HCT116 (cell line): ENCODE data around the gene HSBP1. TPM values are rescaled to one million over a fixed set of nuclear protein-coding genes. Genes with fewer than 3 reads are reported as not detected.

Experiments
- ATAC-seq: fragments of 200-7000 bp; cut with Tn5 transposase; 2 replicates; pipeline ENCODE4 v1.9.1; 2020; ENCODE audit warnings: mild to moderate bottlenecking, moderate library complexity
- BruUV-seq: library from RNA; stranded (reverse); fragments of 400-500 nt; replicated peaks from 2 replicates; lab custom pipeline; 2021; lab: Mats Ljungman, UMichigan
- CTCF ChIA-PET: fragments of 300-600 bp; sonication (Branson Sonifier 250); formaldehyde crosslinking; loops from one replicate; lab custom pipeline; 2021; ENCODE audit warnings: antibody characterized with exemption; lab: Charles Lee
- POLR2A ChIA-PET: fragments of 300-600, 350-600 bp; sonication (Branson Sonifier 250); formaldehyde crosslinking; loops from one replicate; lab custom pipeline; 2021; ENCODE audit warnings: antibody characterized with exemption; lab: Charles Lee
- RAD21 ChIA-PET, 2 experiments: fragments of 300-600 bp; sonication (Branson Sonifier 250); formaldehyde crosslinking; loops; one replicate each; lab custom pipeline; 2023; ENCODE audit warnings: low total read pairs in 2 of 2; ENCODE audit not compliant: uncharacterized antibody in 2 of 2, unreplicated experiment in 2 of 2, low non-redundant PET in 1 of 2; lab: Charles Lee
- DNase-seq: peaks from one replicate; pipeline ENCODE4 v3.0.0-alpha.2; 2010; ENCODE audit warnings: low read depth, low spot score
- H2AFZ ChIP-seq: fragments of 200-600 bp; shearing (Covaris generic), sonication (generic); 2 replicates; pipeline ENCODE4 v1.6.1; 2017; ENCODE audit warnings: low read depth, mixed run types, mixed read lengths, antibody characterized with exemption, low read length; ENCODE audit not compliant: poor library complexity, severe bottlenecking
- H3K27ac ChIP-seq: 2 replicates; pipeline ENCODE4 v1.5.1; 2012; ENCODE audit warnings: low read depth, low read length
- H3K27me3 ChIP-seq: fragments of 200-600 bp; sonication (generic); 2 replicates; pipeline ENCODE4 v1.6.1; 2016; ENCODE audit warnings: mixed run types, low read length, mixed read lengths; ENCODE audit not compliant: insufficient read depth
- H3K36me3 ChIP-seq, 2 experiments: fragments of 200-500 bp in 1 of 2; fragments of 200-600 bp in 1 of 2; sonication (Bioruptor generic) in 1 of 2; sonication (generic) in 1 of 2; 2 replicates each; pipeline versions ENCODE4 v1.5.1 to v1.6.1; 2014 to 2016; ENCODE audit warnings: low read length in 2 of 2, inconsistent platforms in 1 of 2, mixed read lengths in 1 of 2, mixed run types in 1 of 2; ENCODE audit not compliant: insufficient read depth in 2 of 2, control insufficient read depth in 1 of 2
- H3K4me1 ChIP-seq, 2 experiments: fragments of 200-600 bp in 1 of 2; sonication (generic) in 1 of 2; 2 replicates each; pipeline versions ENCODE4 v1.5.1 to v1.6.1; 2012 to 2017; ENCODE audit warnings: low read length in 2 of 2, inconsistent platforms in 1 of 2, mild to moderate bottlenecking in 1 of 2, mixed read lengths in 1 of 2, mixed run types in 1 of 2, moderate library complexity in 1 of 2; ENCODE audit not compliant: insufficient read depth in 2 of 2, control insufficient read depth in 1 of 2
- H3K4me2 ChIP-seq: fragments of 200-600 bp; sonication (generic); 2 replicates; pipeline ENCODE4 v1.6.1; 2017; ENCODE audit warnings: mixed run types, low read length, mixed read lengths
- H3K4me3 ChIP-seq, 2 experiments: fragments of 200-600 bp in 1 of 2; sonication (generic) in 1 of 2; replicated peaks in 1 of 2; 2 replicates each; pipeline ENCODE4 v1.5.1; 2011 to 2016; ENCODE audit warnings: low read length in 2 of 2, control low read depth in 1 of 2, low read depth in 1 of 2, mild to moderate bottlenecking in 1 of 2, mixed read lengths in 1 of 2, mixed run types in 1 of 2
- H3K79me2 ChIP-seq: fragments of 200-600 bp; sonication (generic); 2 replicates; pipeline ENCODE4 v1.6.1; 2017; ENCODE audit warnings: mild to moderate bottlenecking, mixed run types, low read length, moderate library complexity, mixed read lengths; ENCODE audit not compliant: insufficient read depth
- H3K9ac ChIP-seq: fragments of 200-600 bp; sonication (generic); 2 replicates; pipeline ENCODE4 v1.6.1; 2016; ENCODE audit warnings: low read length, mixed read lengths
- H3K9me2 ChIP-seq: fragments of 200-600 bp; sonication (generic), shearing (Covaris generic); 2 replicates; pipeline ENCODE4 v1.6.1; 2017; ENCODE audit warnings: mixed run types, mild to moderate bottlenecking, moderate library complexity; ENCODE audit not compliant: insufficient read depth
- H3K9me3 ChIP-seq, 2 experiments: fragments of 200-500 bp in 1 of 2; fragments of 200-600 bp in 1 of 2; sonication (Bioruptor generic) in 1 of 2; sonication (generic) in 1 of 2; 2 replicates each; pipeline ENCODE4 v1.6.1; 2014 to 2017; ENCODE audit warnings: low read length in 2 of 2, mixed read lengths in 2 of 2, inconsistent platforms in 1 of 2, low read depth in 1 of 2, mild to moderate bottlenecking in 1 of 2, mixed run types in 1 of 2, moderate library complexity in 1 of 2; ENCODE audit not compliant: control insufficient read depth in 1 of 2, insufficient read depth in 1 of 2
- H4K20me1 ChIP-seq: fragments of 200-600 bp; sonication (generic), shearing (Covaris generic); 2 replicates; pipeline ENCODE4 v1.6.1; 2017; ENCODE audit warnings: mixed run types, mild to moderate bottlenecking, moderate library complexity; ENCODE audit not compliant: insufficient read depth
- ATF3 ChIP-seq: IDR thresholded peaks from 2 replicates; pipeline ENCODE4 v1.6.1; 2012
- CTCF ChIP-seq, 3 experiments: fragments of 200-600 bp in 1 of 3; sonication (generic) in 1 of 3; IDR thresholded peaks in 2 of 3; conservative IDR thresholded peaks in 1 of 3; 2 replicates each; pipeline ENCODE4 v1.5.1; 2012 to 2017; ENCODE audit warnings: low read depth in 2 of 3, low read length in 2 of 3, antibody characterized with exemption in 1 of 3, borderline replicate concordance in 1 of 3, control low read depth in 1 of 3, mild to moderate bottlenecking in 1 of 3, mixed read lengths in 1 of 3, mixed run types in 1 of 3, moderate library complexity in 1 of 3; ENCODE audit not compliant: insufficient read depth in 1 of 3
- EGR1 ChIP-seq: IDR thresholded peaks from 2 replicates; pipeline ENCODE4 v1.6.1; 2012; ENCODE audit warnings: low read depth
- POLR2A ChIP-seq: IDR thresholded peaks from 2 replicates; pipeline ENCODE4 v1.7.0; 2011; ENCODE audit warnings: borderline replicate concordance; ENCODE audit not compliant: insufficient read depth, insufficient read length; ENCODE audit errors: extremely low read depth
- SP1 ChIP-seq: IDR thresholded peaks from 2 replicates; pipeline ENCODE4 v1.6.1; 2012; ENCODE audit warnings: low read depth
- ZBTB33 ChIP-seq: IDR thresholded peaks from 2 replicates; pipeline ENCODE4 v1.6.1; 2011; ENCODE audit warnings: mild to moderate bottlenecking, low read length, moderate library complexity; ENCODE audit not compliant: insufficient replicate concordance; ENCODE audit errors: extremely low read depth
- intact Hi-C: fragments of 100-400 bp; cut with micrococcal nuclease; formaldehyde crosslinking; loops from 2 replicates; pipeline ENCODE4 v1.10.0; 2022
- total RNA-seq: library from RNA; stranded (reverse); gene quantifications from one replicate; pipeline ENCODE4 v1.2.1, GENCODE V29; 2021; ENCODE audit not compliant: unreplicated experiment

HSBP1 gene
- total RNA-seq, 1 experiment from 2014 or later = 270 TPM

- no peak for ATAC-seq
- ChIA-PET RAD21 (no interaction called here), CTCF (no interaction called here), POLR2A (no interaction called here)
- Histone ChIP-seq H4K20me1 (no peaks in the 10 kb centered on the region), H3K27ac (no peak overlapping the region), H3K4me2 (no peak overlapping the region), H3K9me3 (no peaks in the 10 kb centered on the region), H3K4me3 (no peak overlapping the region), H3K4me1 (peaks cover 4 to 17% of the 10 kb centered on the region in 2 experiments; a peak in 3 of 4 replicates), H3K36me3 (no peaks in the 10 kb centered on the region), H2AFZ (no peak overlapping the region), H3K79me2 (no peaks in the 10 kb centered on the region), H3K9ac (no peak overlapping the region)
- no peak for DNase-seq
- BruUV-seq = no TSS peak
- intact Hi-C loops = no loop called here
- TF ChIP-seq EGR1 (no peak), SP1 (no peak), POLR2A (no peak), ATF3 (no peak), ZBTB33 (no peak), CTCF (IDR thresholded peaks at IDR 0.05 in 2 of 3, conservative IDR thresholded peaks at IDR 0.05 in 1 of 3; ENCODE audit: borderline replicate concordance in 1 of 3, insufficient read depth in 1 of 3, low read depth in 2 of 3, low read length in 2 of 3) (no peak)
- TF ChIP-seq, all 23 proteins: peak for 0
- Histone ChIP-seq H3K9me2 (no peaks in the 10 kb centered on the region), H3K27me3 (peaks cover under 1% of the 10 kb centered on the region; the same call in 1 of the 2 replicates)
Measured at GRCh38 chr16:83802135-83802534, 5.6 kb upstream of the HSBP1 start.
